Activated T-helper 1 cell treated with Interleukin-2 at 50 U/mL for 16 hours (primary cell): ENCODE data around the gene TICRR.

Source experiments
- DNase-seq: peaks from one replicate; pipeline ENCODE4 v3.0.0-alpha.2; 2020; ENCODE audit warnings: low read depth

Gene TICRR

GRCh38 chr15:89672221-89673164, 97.2 kb downstream of the TICRR start:
- DNase-seq = no peak

DNA sequence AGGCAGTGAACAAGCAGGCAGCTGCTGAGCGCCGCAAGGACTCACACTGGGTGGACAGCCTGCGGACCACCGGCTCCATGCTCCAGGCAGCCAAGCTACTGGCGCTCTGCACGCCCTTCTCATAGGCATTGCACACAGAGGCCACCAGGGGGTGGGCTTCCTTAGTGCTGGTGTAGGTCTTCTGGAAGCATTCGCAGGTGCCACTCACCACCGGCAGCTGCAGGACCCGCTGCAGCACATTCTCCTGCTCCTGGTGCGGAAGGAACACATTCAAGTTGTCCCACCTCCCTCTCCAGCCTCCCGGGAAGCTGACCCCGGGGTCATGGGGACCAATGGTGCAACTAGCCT, 97.9 kb downstream of the TICRR start:
- DNase-seq = no peak

DNA sequence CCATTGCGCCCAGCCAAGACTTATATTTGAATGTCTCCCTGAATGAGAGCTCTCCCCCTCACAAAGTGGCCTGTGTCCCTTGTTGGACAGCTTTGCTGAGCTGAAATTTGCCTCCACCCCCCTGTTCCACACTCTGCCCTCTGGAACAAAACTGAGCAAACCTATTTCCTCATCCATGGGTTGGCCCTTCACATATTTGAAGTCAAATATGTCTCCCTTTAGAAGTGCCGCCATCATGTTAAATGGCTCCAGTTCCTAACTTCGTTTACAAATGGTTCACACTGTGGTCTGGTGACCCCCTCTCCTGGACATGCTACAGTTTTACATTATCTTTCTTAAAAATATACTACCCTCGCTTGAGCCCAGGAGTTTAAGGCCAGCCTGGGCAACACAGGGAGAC, 99.3 kb downstream of the TICRR start:
- DNase-seq = no peak

GRCh38 chr15:89675606-89676005, 100.3 kb downstream of the TICRR start:
- no peak for DNase-seq

- no peak for DNase-seq
Measured at GRCh38 chr15:89677381-89677780, 102.1 kb downstream of the TICRR start.
